ENCODE data around the gene GNAS.
"Not testable (repeated sequence)": the region's sequence is repeated elsewhere in the genome, so short reads cannot be mapped to it uniquely, and the experiment has no call there.

The GNAS gene

DNA sequence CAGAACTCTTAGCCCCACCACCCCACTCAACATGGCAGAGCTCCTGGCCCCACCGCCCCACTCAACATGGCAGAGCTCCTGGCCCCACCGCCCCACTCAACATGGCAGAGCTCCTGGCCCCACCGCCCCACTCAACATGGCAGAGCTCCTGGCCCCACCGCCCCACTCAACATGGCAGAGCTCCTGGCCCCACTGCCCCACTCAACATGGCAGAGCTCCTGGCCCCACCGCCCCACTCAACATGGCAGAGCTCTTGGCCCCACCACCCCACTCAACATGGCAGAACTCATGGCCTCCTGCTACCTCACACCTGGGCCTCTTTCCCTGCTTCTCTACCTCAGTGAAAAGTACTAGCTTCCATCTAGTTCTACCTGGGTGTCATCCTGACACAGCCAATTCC is 23.7 kb upstream of the GNAS start:
- DNase-seq (ENCODE audit: low spot score): not testable (repeated sequence)

GRCh38 chr20:58829531-58829941 is 23.0 kb upstream of the GNAS start:
- no peak for DNase-seq (ENCODE audit: low spot score)

DNA sequence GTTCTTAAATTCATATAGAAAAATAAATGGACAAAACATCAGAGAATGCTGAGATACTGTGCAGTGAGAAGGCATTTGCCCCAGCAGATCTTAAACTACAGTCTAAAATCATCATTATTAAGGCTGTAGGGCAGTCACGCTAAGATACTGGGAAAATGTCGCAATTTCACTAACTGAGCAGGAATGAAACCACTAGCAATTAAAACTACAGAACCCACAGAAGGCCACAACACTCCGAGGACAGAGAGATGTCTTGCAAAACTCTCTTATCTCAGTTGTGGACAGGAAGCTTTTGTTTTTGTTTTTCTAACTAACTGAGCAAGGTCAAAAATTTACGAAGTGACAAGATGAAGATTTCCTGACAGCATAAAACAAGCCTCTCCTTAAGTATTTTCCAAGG is 20.1 kb upstream of the GNAS start:
- no peak for DNase-seq (ENCODE audit: low spot score)

DNA sequence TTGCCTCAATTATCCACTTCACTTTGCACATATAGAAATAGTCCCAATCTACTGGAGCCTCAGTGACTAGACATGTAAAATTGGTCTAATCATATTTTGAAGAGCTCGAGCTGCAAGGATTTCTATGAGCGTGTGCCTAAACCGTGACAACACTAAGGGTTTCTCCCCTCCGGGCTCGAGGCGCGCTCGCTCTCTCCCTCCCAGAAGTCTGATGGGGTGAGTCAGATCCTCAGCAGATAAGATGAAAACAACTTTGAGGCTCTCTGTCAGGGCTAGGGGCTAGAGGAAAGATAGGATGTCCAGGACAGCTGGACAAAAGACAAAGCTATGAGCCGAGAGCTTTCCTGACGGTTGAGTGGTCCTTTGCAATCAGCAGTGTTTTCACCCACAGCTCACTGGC is 18.6 kb upstream of the GNAS start:
- no peak for DNase-seq (ENCODE audit: low spot score)

GRCh38 chr20:58835231-58835630 is 17.3 kb upstream of the GNAS start:
- DNase-seq (ENCODE audit: low spot score): no peak

GRCh38 chr20:58836616-58837204 is 15.8 kb upstream of the GNAS start:
- DNase-seq (ENCODE audit: low spot score): no peak

DNA sequence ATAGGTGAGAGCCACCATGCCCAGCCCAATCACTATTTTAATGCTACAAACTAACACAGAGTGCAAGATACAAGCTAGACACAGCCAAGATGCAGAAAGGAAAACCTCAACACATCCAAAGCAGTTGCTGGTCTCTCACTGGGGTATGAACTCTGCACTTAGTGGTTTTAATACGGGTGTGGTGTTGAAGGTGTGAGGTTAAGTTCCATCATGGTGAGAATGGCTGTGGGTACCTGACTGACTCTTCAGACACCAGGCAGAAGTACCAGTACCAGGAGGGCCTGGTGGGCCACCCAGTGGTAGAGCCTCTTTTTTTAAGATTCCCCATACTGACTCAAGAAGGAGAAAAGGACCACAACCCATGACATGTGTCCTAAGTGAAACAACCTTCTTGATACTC is 14.8 kb upstream of the GNAS start:
- no peak for DNase-seq (ENCODE audit: low spot score)

DNA sequence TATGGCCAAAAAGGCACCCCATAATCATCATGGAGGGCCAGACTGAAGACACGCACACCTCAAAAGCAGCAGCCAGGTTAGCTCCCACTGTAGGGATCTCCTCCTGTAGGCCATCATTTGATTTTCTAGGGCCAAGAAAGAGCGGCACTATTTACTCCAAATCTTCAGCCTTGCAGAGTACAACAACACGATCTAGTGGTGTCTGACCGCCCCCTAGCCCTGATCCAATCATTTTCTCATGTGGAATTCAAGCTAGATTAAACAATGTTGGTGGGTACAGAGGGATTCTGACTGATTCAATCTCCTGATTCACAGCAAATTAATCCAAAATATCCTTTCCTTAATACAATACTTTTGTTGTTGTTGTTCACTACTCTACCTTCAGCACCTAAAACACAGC is 14.3 kb upstream of the GNAS start:
- no peak for DNase-seq (ENCODE audit: low spot score)

DNA sequence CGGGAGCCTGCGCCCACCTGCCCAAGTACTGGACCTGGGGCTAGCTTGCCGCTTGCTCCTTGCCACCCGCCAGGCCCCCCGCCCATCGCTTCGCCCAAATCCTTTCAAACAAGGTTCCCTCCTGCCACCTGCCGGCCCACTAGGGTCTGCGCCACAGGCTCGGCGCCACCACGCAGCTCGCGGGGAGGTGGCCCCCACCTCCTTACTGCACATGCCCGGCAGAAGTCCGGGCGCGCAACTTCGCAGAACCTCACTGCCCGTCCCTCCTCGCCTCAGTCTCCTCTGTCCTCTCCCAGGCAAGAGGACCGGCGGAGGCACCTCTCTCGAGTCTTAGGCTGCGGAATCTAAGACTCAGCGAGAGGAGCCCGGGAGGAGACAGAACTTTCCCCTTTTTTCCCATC is 13.0 kb upstream of the GNAS start:
- no peak for DNase-seq (ENCODE audit: low spot score)

DNA sequence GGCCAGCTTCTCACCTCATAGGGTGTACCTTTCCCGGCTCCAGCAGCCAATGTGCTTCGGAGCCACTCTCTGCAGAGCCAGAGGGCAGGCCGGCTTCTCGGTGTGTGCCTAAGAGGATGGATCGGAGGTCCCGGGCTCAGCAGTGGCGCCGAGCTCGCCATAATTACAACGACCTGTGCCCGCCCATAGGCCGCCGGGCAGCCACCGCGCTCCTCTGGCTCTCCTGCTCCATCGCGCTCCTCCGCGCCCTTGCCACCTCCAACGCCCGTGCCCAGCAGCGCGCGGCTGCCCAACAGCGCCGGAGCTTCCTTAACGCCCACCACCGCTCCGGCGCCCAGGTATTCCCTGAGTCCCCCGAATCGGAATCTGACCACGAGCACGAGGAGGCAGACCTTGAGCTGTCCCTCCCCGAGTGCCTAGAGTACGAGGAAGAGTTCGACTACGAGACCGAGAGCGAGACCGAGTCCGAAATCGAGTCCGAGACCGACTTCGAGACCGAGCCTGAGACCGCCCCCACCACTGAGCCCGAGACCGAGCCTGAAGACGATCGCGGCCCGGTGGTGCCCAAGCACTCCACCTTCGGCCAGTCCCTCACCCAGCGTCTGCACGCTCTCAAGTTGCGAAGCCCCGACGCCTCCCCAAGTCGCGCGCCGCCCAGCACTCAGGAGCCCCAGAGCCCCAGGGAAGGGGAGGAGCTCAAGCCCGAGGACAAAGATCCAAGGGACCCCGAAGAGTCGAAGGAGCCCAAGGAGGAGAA is 12.3 kb upstream of the GNAS start:
- no peak for DNase-seq (ENCODE audit: low spot score)

GRCh38 chr20:58840816-58841538 is 11.5 kb upstream of the GNAS start:
- no peak for DNase-seq (ENCODE audit: low spot score)

GRCh38 chr20:58841539-58842264 is 10.8 kb upstream of the GNAS start:
- no peak for DNase-seq (ENCODE audit: low spot score)

GRCh38 chr20:58842276-58842675 is 10.2 kb upstream of the GNAS start:
- DNase-seq (ENCODE audit: low spot score): no peak

GRCh38 chr20:58843128-58843556 is 9.4 kb upstream of the GNAS start:
- DNase-seq (ENCODE audit: low spot score): no peak

DNA sequence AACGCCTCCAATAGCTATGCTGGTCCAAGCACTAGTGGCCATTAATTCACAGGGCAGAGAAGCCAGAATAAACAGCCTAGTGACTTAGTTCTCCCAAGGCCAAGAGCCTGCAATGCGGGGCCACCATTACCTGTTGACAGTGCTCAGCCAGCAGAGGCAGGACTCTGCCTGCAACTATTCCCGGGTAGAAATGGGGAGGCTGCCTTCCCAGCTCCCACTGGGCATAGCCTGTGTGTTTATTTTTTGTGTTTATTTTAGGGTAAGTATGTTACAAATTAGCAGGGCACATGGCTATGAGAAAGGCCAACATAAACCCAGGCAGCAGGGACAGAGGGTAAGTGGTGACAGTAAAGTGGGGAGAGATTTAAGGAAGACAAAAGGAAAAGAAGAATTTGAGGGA is 6.8 kb upstream of the GNAS start:
- DNase-seq (ENCODE audit: low spot score): no peak

GRCh38 chr20:58847463-58847862 is 5.1 kb upstream of the GNAS start:
- DNase-seq (ENCODE audit: low spot score): no peak

- peak; percentile 27 for DNase-seq (ENCODE audit: low spot score)
Observed at GRCh38 chr20:58850693-58851174, 1.8 kb upstream of the GNAS start, which contains the start of gene GNAS-AS1. Gene GNAS-AS1 (minus strand): TSS chr20:58850902.

- no peak for DNase-seq (ENCODE audit: low spot score)
Observed at GRCh38 chr20:58851221-58851968, 1.1 kb upstream of the GNAS start.

- DNase-seq (ENCODE audit: low spot score): no peak
Observed at GRCh38 chr20:58851969-58852458, 502 bp upstream of the GNAS start.

DNA sequence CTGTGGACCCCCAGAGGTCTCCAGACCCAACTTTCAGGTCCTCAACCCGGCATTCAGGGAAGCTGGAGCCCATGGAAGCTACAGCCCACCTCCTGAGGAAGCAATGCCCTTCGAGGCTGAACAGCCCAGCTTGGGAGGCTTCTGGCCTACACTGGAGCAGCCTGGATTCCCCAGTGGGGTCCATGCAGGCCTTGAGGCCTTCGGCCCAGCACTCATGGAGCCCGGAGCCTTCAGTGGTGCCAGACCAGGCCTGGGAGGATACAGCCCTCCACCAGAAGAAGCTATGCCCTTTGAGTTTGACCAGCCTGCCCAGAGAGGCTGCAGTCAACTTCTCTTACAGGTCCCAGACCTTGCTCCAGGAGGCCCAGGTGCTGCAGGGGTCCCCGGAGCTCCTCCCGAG is 950 bp downstream of the GNAS start:
- DNase-seq (ENCODE audit: low spot score): no peak

- no peak for DNase-seq (ENCODE audit: low spot score)
Observed at GRCh38 chr20:58853976-58854637, 1.6 kb downstream of the GNAS start.
